Measurements from ENCODE around the gene CRTC3. TPM values are rescaled to one million over a fixed set of nuclear protein-coding genes. Genes with fewer than 3 reads are reported as not detected.

Gene CRTC3
- total RNA-seq, 2 donors from 2014 or later, result 26.4 to 32.5 TPM

GRCh38 chr15:90487186-90487585, 42.5 kb upstream of the CRTC3 start:
- H3K9me3 ChIP-seq, result no peaks in the 10 kb centered on the region
- TF ChIP-seq CTCF (IDR thresholded peaks at IDR 0.05), result no peak
- no peak for DNase-seq (ENCODE audit: low spot score)
- H3K27me3 ChIP-seq, result no peaks in the 10 kb centered on the region
- peaks cover 98% of the 10 kb centered on the region for H3K36me3 ChIP-seq
- H3K4me3 ChIP-seq, result no peak overlapping the region
- no peaks in the 10 kb centered on the region for H3K4me1 ChIP-seq
- H3K27ac ChIP-seq, result no peak overlapping the region

GRCh38 chr15:90489514-90489913, 40.2 kb upstream of the CRTC3 start:
- peaks cover 96% of the 10 kb centered on the region for H3K36me3 ChIP-seq
- H3K27me3 ChIP-seq, result no peaks in the 10 kb centered on the region
- H3K27ac ChIP-seq, result no peak overlapping the region
- no peak overlapping the region for H3K4me3 ChIP-seq
- no peak for DNase-seq (ENCODE audit: low spot score)
- H3K9me3 ChIP-seq, result no peaks in the 10 kb centered on the region
- no peak for TF ChIP-seq CTCF (IDR thresholded peaks at IDR 0.05)
- no peaks in the 10 kb centered on the region for H3K4me1 ChIP-seq

- TF ChIP-seq CTCF (IDR thresholded peaks at IDR 0.05), result no peak
- Histone ChIP-seq H3K9me3 (no peaks in the 10 kb centered on the region), H3K4me3 (no peak overlapping the region), H3K36me3 (peaks cover 96% of the 10 kb centered on the region), H3K4me1 (no peaks in the 10 kb centered on the region), H3K27me3 (no peaks in the 10 kb centered on the region), H3K27ac (no peak overlapping the region)
- no peak for DNase-seq (ENCODE audit: low spot score)
Observed at GRCh38 chr15:90489944-90490343, 39.8 kb upstream of the CRTC3 start.

- Histone ChIP-seq H3K27me3 (no peaks in the 10 kb centered on the region), H3K27ac (no peak overlapping the region), H3K36me3 (peaks cover 86% of the 10 kb centered on the region), H3K4me3 (no peak overlapping the region), H3K4me1 (peaks cover 0 to 11% of the 10 kb centered on the region in 2 donors), H3K9me3 (no peaks in the 10 kb centered on the region)
- TF ChIP-seq CTCF (IDR thresholded peaks at IDR 0.05), result no peak
- no peak for DNase-seq (ENCODE audit: low spot score)
Observed at GRCh38 chr15:90493647-90494046, 36.1 kb upstream of the CRTC3 start.

- peaks cover 87% of the 10 kb centered on the region for H3K36me3 ChIP-seq
- H3K9me3 ChIP-seq, result no peaks in the 10 kb centered on the region
- H3K4me1 ChIP-seq, result peaks cover 0 to 11% of the 10 kb centered on the region in 2 donors
- no peak for TF ChIP-seq CTCF (IDR thresholded peaks at IDR 0.05)
- DNase-seq (ENCODE audit: low spot score), result no peak
- H3K27me3 ChIP-seq, result no peaks in the 10 kb centered on the region
- no peak overlapping the region for H3K4me3 ChIP-seq
- no peak overlapping the region for H3K27ac ChIP-seq
Observed at GRCh38 chr15:90495067-90495466, 34.7 kb upstream of the CRTC3 start.

GRCh38 chr15:90496791-90497190, 32.9 kb upstream of the CRTC3 start:
- Histone ChIP-seq H3K36me3 (peaks cover 76% of the 10 kb centered on the region), H3K4me3 (no peak overlapping the region), H3K27me3 (no peaks in the 10 kb centered on the region), H3K4me1 (peaks cover 0 to 11% of the 10 kb centered on the region in 2 donors), H3K9me3 (no peaks in the 10 kb centered on the region), H3K27ac (no peak overlapping the region)
- no peak for TF ChIP-seq CTCF (IDR thresholded peaks at IDR 0.05)
- DNase-seq (ENCODE audit: low spot score), result no peak

Data from right atrium auricular region (tissue), 2 donors.